Hepatocyte (in vitro differentiated cells): ENCODE data around the gene KNCN. TPM values are rescaled to one million over a fixed set of nuclear protein-coding genes. Genes with fewer than 3 reads are reported as not detected.

Experiments used
- DNase-seq: peaks from one replicate; pipeline ENCODE4 v3.0.0-alpha.2; 2016; ENCODE audit warnings: low spot score
- H2AFZ ChIP-seq: fragments of 200-600 bp; sonication (generic); 2 replicates; pipeline ENCODE4 v1.6.0; 2016; ENCODE audit warnings: antibody characterized with exemption, mild to moderate bottlenecking
- H3K27ac ChIP-seq: fragments of 200-600 bp; sonication (generic); 2 replicates; pipeline ENCODE4 v1.5.1; 2016; ENCODE audit warnings: mild to moderate bottlenecking
- H3K27me3 ChIP-seq: fragments of 200-600 bp; sonication (generic); 2 replicates; pipeline ENCODE4 v1.6.1; 2016
- H3K36me3 ChIP-seq: fragments of 200-600 bp; sonication (generic); replicated peaks from 2 replicates; pipeline ENCODE4 v1.5.1; 2016; ENCODE audit warnings: low read depth; ENCODE audit not compliant: insufficient read depth
- H3K4me1 ChIP-seq: fragments of 200-600 bp; sonication (generic); 2 replicates; pipeline ENCODE4 v1.5.1; 2016; ENCODE audit warnings: mild to moderate bottlenecking, moderate library complexity; ENCODE audit not compliant: insufficient read depth
- H3K4me2 ChIP-seq: fragments of 200-600 bp; sonication (generic); 2 replicates; pipeline ENCODE4 v1.6.0; 2016
- H3K4me3 ChIP-seq: fragments of 200-600 bp; sonication (generic); 2 replicates; pipeline ENCODE4 v1.5.1; 2016; ENCODE audit warnings: mild to moderate bottlenecking
- H3K79me2 ChIP-seq: fragments of 200-600 bp; sonication (generic); 2 replicates; pipeline ENCODE4 v1.6.0; 2017; ENCODE audit warnings: mild to moderate bottlenecking
- H3K9me2 ChIP-seq: fragments of 200-600 bp; sonication (generic); replicated peaks from 2 replicates; pipeline ENCODE4 v1.6.0; 2017; ENCODE audit warnings: mild to moderate bottlenecking; ENCODE audit not compliant: insufficient read depth
- H3K9me3 ChIP-seq: fragments of 200-600 bp; sonication (generic); 2 replicates; pipeline ENCODE4 v1.5.1; 2016; ENCODE audit warnings: low read depth, mild to moderate bottlenecking
- H4K20me1 ChIP-seq: fragments of 200-600 bp; sonication (generic); 2 replicates; pipeline ENCODE4 v1.6.0; 2016; ENCODE audit warnings: mild to moderate bottlenecking; ENCODE audit not compliant: insufficient read depth, poor library complexity, severe bottlenecking
- EZH2 ChIP-seq: fragments of 200-600 bp; sonication (generic); IDR thresholded peaks from 2 replicates; pipeline ENCODE4 v1.6.1; 2016; ENCODE audit warnings: antibody characterized with exemption, mild to moderate bottlenecking, borderline replicate concordance
- EZH2phosphoT487 ChIP-seq: fragments of 200-600 bp; sonication (generic); IDR thresholded peaks from one replicate; pipeline ENCODE4 v1.6.1; 2018; ENCODE audit warnings: antibody characterized with exemption, mild to moderate bottlenecking, low read depth, moderate library complexity; ENCODE audit not compliant: unreplicated experiment, severe bottlenecking
- WGBS: methylation state at CpG from one replicate; pipeline ENCODE4 v1.1.6; 2016; ENCODE audit warnings: low lambda C conversion rate; ENCODE audit errors: missing lambda C conversion rate; 5-methylcytosine and 5-hydroxymethylcytosine counted together
- polyA plus RNA-seq: library from polyadenylated mRNA; unstranded; fragments of >200 nt; fragmentation: Nextera tagmentation; extraction: Ambion mirVana; gene quantifications from 2 replicates; pipeline ENCODE4 v1.2.1, GENCODE V29; 2016
- total RNA-seq: library from RNA; depleted of rRNA; stranded (reverse); fragments of >200 nt; gene quantifications from 2 replicates; pipeline ENCODE4 v1.2.3, GENCODE V29; 2014
- TF ChIP-seq, protein P1 (sequence below): fragments of 200-600 bp; sonication (generic); IDR thresholded peaks from 2 replicates; pipeline ENCODE4 v1.5.1; 2016; ENCODE audit warnings: antibody characterized with exemption, mild to moderate bottlenecking; ENCODE audit not compliant: poor library complexity

KNCN gene
- total and polyA plus RNA-seq, 2 experiments from 2014 or later: not detected

DNA sequence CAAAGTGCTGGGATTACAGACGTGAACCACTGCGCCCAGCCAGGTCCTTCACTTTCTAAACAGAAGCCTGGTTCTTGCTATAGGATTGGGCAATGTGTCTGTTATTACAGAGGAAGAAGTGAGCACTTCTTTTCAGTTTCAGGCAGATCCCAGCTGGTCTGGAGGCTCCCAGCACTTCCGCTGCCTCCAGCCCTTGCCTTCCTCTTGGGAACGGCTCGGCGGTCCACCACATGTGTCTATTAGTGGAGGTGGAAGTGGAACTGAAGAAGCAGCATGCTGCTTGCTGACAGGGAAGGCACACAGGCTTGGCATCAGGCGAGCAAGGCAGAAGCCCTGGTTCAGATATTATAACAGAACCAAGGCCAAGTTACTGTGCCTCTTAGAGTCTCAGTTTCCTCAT, 35.6 kb upstream of the KNCN start:
- 92% methylated on average over 7 of the region's 7 CpGs for WGBS
- Histone ChIP-seq H3K9me2 (no peaks in the 10 kb centered on the region), H3K4me2 (no peak overlapping the region), H3K27ac (no peak overlapping the region), H3K27me3 (no peaks in the 10 kb centered on the region), H3K4me1 (no peaks in the 10 kb centered on the region), H2AFZ (no peak overlapping the region), H3K4me3 (no peak overlapping the region), H3K36me3 (no peaks in the 10 kb centered on the region), H3K9me3 (no peaks in the 10 kb centered on the region), H4K20me1 (no peaks in the 10 kb centered on the region), H3K79me2 (no peaks in the 10 kb centered on the region)
- DNase-seq: no peak
- TF ChIP-seq EZH2: no peak
- no peak for TF ChIP-seq EZH2phosphoT487
- TF ChIP-seq, protein P1, sequence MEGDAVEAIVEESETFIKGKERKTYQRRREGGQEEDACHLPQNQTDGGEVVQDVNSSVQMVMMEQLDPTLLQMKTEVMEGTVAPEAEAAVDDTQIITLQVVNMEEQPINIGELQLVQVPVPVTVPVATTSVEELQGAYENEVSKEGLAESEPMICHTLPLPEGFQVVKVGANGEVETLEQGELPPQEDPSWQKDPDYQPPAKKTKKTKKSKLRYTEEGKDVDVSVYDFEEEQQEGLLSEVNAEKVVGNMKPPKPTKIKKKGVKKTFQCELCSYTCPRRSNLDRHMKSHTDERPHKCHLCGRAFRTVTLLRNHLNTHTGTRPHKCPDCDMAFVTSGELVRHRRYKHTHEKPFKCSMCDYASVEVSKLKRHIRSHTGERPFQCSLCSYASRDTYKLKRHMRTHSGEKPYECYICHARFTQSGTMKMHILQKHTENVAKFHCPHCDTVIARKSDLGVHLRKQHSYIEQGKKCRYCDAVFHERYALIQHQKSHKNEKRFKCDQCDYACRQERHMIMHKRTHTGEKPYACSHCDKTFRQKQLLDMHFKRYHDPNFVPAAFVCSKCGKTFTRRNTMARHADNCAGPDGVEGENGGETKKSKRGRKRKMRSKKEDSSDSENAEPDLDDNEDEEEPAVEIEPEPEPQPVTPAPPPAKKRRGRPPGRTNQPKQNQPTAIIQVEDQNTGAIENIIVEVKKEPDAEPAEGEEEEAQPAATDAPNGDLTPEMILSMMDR: no peak

GRCh38 chr1:46585312-46585938, 34.0 kb upstream of the KNCN start:
- Histone ChIP-seq H3K9me3 (no peaks in the 10 kb centered on the region), H2AFZ (no peak overlapping the region), H3K36me3 (no peaks in the 10 kb centered on the region), H3K4me3 (no peak overlapping the region), H3K79me2 (no peaks in the 10 kb centered on the region), H3K27me3 (no peaks in the 10 kb centered on the region), H3K4me2 (no peak overlapping the region), H3K27ac (no peak overlapping the region), H3K9me2 (no peaks in the 10 kb centered on the region), H3K4me1 (no peaks in the 10 kb centered on the region), H4K20me1 (no peaks in the 10 kb centered on the region)
- WGBS: 91% methylated on average over 12 of the region's 12 CpGs
- TF ChIP-seq, protein P1: no peak
- TF ChIP-seq EZH2 (no peak), EZH2phosphoT487 (no peak)
- DNase-seq: no peak

DNA sequence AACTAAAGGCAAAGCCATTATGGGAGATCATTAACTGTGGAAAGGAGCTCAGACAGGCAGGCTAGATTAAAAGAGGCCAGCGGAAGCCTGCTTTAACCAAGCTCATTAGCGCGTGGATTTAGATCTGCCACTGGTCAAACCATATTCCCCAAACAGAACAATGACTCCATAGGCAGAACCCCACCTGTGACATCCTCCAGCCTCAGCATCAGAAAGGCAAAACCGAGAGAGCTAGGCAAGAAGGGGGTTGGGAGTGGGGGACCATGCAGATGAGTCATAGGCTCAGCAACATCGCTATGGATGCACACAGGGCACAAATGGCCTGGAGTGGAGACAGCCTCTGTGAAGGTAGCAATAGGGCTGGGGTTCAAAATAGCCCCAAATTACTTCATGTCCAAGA, 32.0 kb upstream of the KNCN start:
- Histone ChIP-seq H3K9me3 (no peaks in the 10 kb centered on the region), H3K4me2 (no peak overlapping the region), H3K79me2 (no peaks in the 10 kb centered on the region), H3K9me2 (no peaks in the 10 kb centered on the region), H3K4me1 (no peaks in the 10 kb centered on the region), H3K36me3 (no peaks in the 10 kb centered on the region), H3K4me3 (no peak overlapping the region), H2AFZ (no peak overlapping the region), H3K27ac (no peak overlapping the region), H3K27me3 (no peaks in the 10 kb centered on the region), H4K20me1 (no peaks in the 10 kb centered on the region)
- 85% methylated on average over 5 of the region's 5 CpGs for WGBS
- no peak for DNase-seq
- TF ChIP-seq EZH2phosphoT487 (no peak), EZH2 (no peak)
- TF ChIP-seq, protein P1: no peak

DNA sequence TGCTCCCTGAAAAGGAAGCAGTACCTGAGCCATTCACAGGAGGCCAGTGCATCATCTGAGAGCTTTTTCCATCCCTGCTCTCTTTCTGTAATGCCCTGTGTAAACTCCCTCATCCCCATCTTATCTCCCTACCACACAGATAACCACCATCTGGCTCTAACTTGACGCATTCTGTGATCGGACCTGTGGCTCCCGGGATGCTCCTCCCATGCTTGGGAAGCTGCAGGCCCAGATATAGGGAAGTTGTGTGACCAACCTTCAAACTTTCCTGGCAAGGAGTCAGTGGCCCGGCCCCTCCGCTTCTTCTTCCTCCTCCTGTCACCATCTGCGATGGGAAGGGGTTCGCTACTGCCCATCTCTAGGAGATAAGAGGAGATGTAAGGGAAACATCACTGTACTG, 31.5 kb upstream of the KNCN start:
- no peak overlapping the region for H3K4me3 ChIP-seq
- H3K36me3 ChIP-seq: no peaks in the 10 kb centered on the region
- no peak overlapping the region for H2AFZ ChIP-seq
- 77% methylated on average over 7 of the region's 7 CpGs for WGBS
- H3K27ac ChIP-seq: no peak overlapping the region
- H3K9me2 ChIP-seq: no peaks in the 10 kb centered on the region
- H3K4me2 ChIP-seq: no peak overlapping the region
- no peaks in the 10 kb centered on the region for H3K27me3 ChIP-seq
- H3K4me1 ChIP-seq: no peaks in the 10 kb centered on the region
- H3K9me3 ChIP-seq: no peaks in the 10 kb centered on the region
- no peaks in the 10 kb centered on the region for H3K79me2 ChIP-seq
- no peaks in the 10 kb centered on the region for H4K20me1 ChIP-seq
- TF ChIP-seq, protein P1: no peak
- no peak for TF ChIP-seq EZH2phosphoT487
- no peak for TF ChIP-seq EZH2
- no peak for DNase-seq
